Activated CD4-positive, alpha-beta memory T cell treated with anti-CD3 and anti-CD28 coated beads, Interleukin-2, amount 10 ng/mL, durations not matched to agents 7 days and 5 days (primary cell): ENCODE data around the gene ZNF181. TPM values are rescaled to one million over a fixed set of nuclear protein-coding genes. Genes with fewer than 3 reads are reported as not detected.
A peak's percentile ranks its signal among the peaks of the same experiment; 100 is the strongest.

Experiments used
- CTCF ChIA-PET: fragments of 350-600 bp; sonication (Branson Sonifier 250); formaldehyde crosslinking; loops from one replicate; lab custom pipeline; 2021; ENCODE audit warnings: antibody characterized with exemption, inconsistent platforms; lab: Charles Lee
- POLR2A ChIA-PET: fragments of 350-600 bp; sonication (Branson Sonifier 250); formaldehyde crosslinking; loops from one replicate; lab custom pipeline; 2021; ENCODE audit warnings: antibody characterized with exemption; lab: Charles Lee
- DNase-seq: peaks from one replicate; pipeline ENCODE4 v3.0.0-alpha.2; 2020
- H3K27ac Mint-ChIP-seq: one replicate; pipeline ENCODE4 v1.8.0; 2021; ENCODE audit warnings: mild to moderate bottlenecking, mixed read lengths
- H3K27me3 Mint-ChIP-seq: one replicate; pipeline ENCODE4 v1.8.0; 2021; ENCODE audit warnings: mixed read lengths
- H3K36me3 Mint-ChIP-seq: one replicate; pipeline ENCODE4 v1.8.0; 2021; ENCODE audit warnings: low read depth, mixed read lengths
- H3K4me1 Mint-ChIP-seq: one replicate; pipeline ENCODE4 v1.8.0; 2021; ENCODE audit warnings: mixed read lengths
- H3K4me3 Mint-ChIP-seq: one replicate; pipeline ENCODE4 v1.8.0; 2021; ENCODE audit warnings: mild to moderate bottlenecking, mixed read lengths
- H3K9me3 Mint-ChIP-seq: one replicate; pipeline ENCODE4 v1.8.0; 2021; ENCODE audit warnings: mixed read lengths
- total RNA-seq, 2 experiments: library from RNA; stranded (reverse); gene quantifications; one replicate each; pipeline ENCODE4 v1.2.3, GENCODE V29; 2021

Gene ZNF181
- total RNA-seq, 2 experiments from 2014 or later, result 4.2 to 4.7 TPM

GRCh38 chr19:34725400-34725799 lies 8.6 kb upstream of the ZNF181 start:
- DNase-seq, result no peak
- CTCF ChIA-PET, result no interaction called here
- Mint-ChIP-seq H3K4me3 (no peak overlapping the region), H3K27me3 (peaks cover 5% of the 10 kb centered on the region), H3K27ac (no peak overlapping the region), H3K36me3 (no peaks in the 10 kb centered on the region), H3K9me3 (no peaks in the 10 kb centered on the region), H3K4me1 (no peaks in the 10 kb centered on the region)
- POLR2A ChIA-PET, result no interaction called here

DNA sequence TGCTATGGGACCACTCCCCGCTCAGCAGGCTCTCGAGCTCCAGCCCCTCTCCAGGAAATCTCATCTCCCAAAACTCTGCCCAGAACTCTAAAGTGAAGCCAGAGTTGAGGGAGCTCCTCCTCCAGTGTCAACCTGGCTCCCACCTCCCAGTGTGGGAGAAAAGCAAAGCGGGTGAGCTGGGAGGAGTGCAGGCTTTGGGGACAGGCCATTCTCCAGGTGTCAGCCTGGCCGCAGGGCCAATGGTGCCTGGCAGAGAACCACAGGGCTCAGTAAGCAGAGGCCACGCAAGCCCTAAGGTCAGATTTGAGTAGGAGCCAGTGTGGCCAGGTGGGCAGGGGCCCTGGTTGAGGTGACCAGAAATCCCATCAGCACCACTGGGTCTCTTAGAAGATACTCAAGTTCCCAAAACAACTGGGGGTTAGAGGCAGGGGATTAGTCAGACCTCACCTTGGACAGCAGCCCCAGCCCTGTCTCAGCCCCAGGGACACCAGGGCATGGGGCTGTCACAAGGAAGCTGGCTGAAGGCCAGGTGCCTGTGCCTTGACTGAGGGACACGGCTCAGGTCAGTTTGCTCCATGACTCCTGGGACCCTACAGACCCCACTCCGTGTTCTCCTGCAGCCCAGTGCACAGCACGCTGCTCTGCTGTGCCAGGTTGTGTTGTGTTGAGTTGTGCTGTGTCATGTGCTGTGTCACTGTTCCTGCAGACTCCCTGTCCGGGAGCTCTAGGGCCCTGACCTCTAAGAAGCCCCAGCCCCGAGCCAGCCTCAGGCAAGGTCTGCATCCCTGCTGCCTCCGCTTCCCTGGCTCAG lies 2.8 kb upstream of the ZNF181 start:
- H3K36me3 Mint-ChIP-seq, result peaks cover 12% of the 10 kb centered on the region
- ChIA-PET POLR2A (no interaction called here), CTCF (no interaction called here)
- H3K27ac Mint-ChIP-seq, result no peak overlapping the region
- peaks cover 26% of the 10 kb centered on the region for H3K4me1 Mint-ChIP-seq
- DNase-seq, result no peak
- H3K4me3 Mint-ChIP-seq, result peak overlapping the region; percentile 10
- peaks cover 3% of the 10 kb centered on the region for H3K27me3 Mint-ChIP-seq
- H3K9me3 Mint-ChIP-seq, result peaks cover 8% of the 10 kb centered on the region

GRCh38 chr19:34731964-34732363 lies 2.1 kb upstream of the ZNF181 start:
- Mint-ChIP-seq H3K4me3 (peak overlapping the region; percentile 10), H3K36me3 (peaks cover 12% of the 10 kb centered on the region), H3K9me3 (peaks cover 8% of the 10 kb centered on the region), H3K27ac (no peak overlapping the region), H3K27me3 (no peaks in the 10 kb centered on the region), H3K4me1 (peaks cover 26% of the 10 kb centered on the region)
- POLR2A ChIA-PET, result interaction anchor here (1.9 kb wide), 1 partner anchor 54 kb away, joined by 21 read pairs; the partner anchor contains the start of genes SCGB2B2 and ZNF302
- CTCF ChIA-PET, result no interaction called here
- no peak for DNase-seq

GRCh38 chr19:34732612-34733211 lies 1.3 kb upstream of the ZNF181 start:
- ChIA-PET POLR2A (interaction anchor here (0.7 to 1.9 kb wide), 2 partner anchors 40 to 55 kb away, joined by 3 to 21 read pairs; partner anchors contain the start of genes SCGB2B2 and ZNF302), CTCF (interaction anchor here (2.5 kb wide), 1 partner anchor 55 kb away, joined by 11 read pairs; the partner anchor contains the start of genes SCGB2B2 and ZNF302)
- Mint-ChIP-seq H3K4me3 (no peak overlapping the region), H3K4me1 (peaks cover 26% of the 10 kb centered on the region), H3K9me3 (peaks cover 8% of the 10 kb centered on the region), H3K27me3 (no peaks in the 10 kb centered on the region), H3K36me3 (peaks cover 12% of the 10 kb centered on the region), H3K27ac (no peak overlapping the region)
- no peak for DNase-seq

DNA sequence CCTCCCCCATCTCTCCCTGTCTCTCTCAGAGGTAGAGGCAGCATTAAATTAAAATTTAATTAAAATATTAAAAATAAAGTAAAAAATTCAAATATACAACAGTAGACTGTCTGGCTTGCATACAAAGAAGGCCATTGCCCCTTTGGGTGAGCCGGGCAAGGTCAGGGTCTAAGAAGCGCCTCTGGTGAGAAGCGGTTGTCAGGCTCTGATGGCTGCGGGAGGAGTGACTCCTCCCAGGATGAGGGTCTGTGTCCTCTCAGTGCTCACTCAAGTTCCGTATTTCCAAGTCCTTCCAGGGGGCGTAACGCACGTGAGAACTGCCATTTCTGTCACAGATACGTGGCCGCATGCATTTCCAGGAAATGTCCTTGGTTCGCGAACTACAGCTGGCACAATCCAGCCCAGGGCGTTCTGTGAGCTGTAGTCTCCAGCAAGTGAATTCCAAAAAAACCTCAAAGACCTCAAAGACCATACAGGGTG lies 737 bp upstream of the ZNF181 start:
- peaks cover 26% of the 10 kb centered on the region for H3K4me1 Mint-ChIP-seq
- CTCF ChIA-PET, result interaction anchor here (1.6 to 2.5 kb wide), 2 partner anchors 21 to 56 kb away, joined by 3 to 11 read pairs; partner anchors contain the start of genes SCGB2B2 and ZNF302
- H3K4me3 Mint-ChIP-seq, result peak overlapping the region; percentile 89

GRCh38 chr19:34734537-34735103 lies 577 bp downstream of the ZNF181 start:
- peaks cover 18% of the 10 kb centered on the region for H3K9me3 Mint-ChIP-seq
- DNase-seq, result no peak
- ChIA-PET CTCF (interaction anchor here (1.6 to 2.5 kb wide), 2 partner anchors 22 to 57 kb away, joined by 3 to 11 read pairs; partner anchors contain the start of genes SCGB2B2 and ZNF302), POLR2A (interaction anchor here (1.1 kb wide), 1 partner anchor 265 kb away, joined by 3 read pairs; the partner anchor contains the start of gene GRAMD1A)
- peaks cover 25% of the 10 kb centered on the region for H3K36me3 Mint-ChIP-seq
- no peaks in the 10 kb centered on the region for H3K27me3 Mint-ChIP-seq
- peak overlapping the region; percentile 89 for H3K4me3 Mint-ChIP-seq
- peaks cover 26% of the 10 kb centered on the region for H3K4me1 Mint-ChIP-seq
- peak overlapping the region; percentile 90 for H3K27ac Mint-ChIP-seq

More for the DNA sequence above, 737 bp upstream of the ZNF181 start:
- no peaks in the 10 kb centered on the region for H3K27me3 Mint-ChIP-seq
- H3K36me3 Mint-ChIP-seq, result peaks cover 15% of the 10 kb centered on the region
- peaks cover 11% of the 10 kb centered on the region for H3K9me3 Mint-ChIP-seq
- peak overlapping the region; percentile 90 for H3K27ac Mint-ChIP-seq
- POLR2A ChIA-PET, result interaction anchor here (0.7 to 1.9 kb wide), 2 partner anchors 39 to 56 kb away, joined by 3 to 21 read pairs; partner anchors contain the start of genes SCGB2B2 and ZNF302
- no peak for DNase-seq

DNA sequence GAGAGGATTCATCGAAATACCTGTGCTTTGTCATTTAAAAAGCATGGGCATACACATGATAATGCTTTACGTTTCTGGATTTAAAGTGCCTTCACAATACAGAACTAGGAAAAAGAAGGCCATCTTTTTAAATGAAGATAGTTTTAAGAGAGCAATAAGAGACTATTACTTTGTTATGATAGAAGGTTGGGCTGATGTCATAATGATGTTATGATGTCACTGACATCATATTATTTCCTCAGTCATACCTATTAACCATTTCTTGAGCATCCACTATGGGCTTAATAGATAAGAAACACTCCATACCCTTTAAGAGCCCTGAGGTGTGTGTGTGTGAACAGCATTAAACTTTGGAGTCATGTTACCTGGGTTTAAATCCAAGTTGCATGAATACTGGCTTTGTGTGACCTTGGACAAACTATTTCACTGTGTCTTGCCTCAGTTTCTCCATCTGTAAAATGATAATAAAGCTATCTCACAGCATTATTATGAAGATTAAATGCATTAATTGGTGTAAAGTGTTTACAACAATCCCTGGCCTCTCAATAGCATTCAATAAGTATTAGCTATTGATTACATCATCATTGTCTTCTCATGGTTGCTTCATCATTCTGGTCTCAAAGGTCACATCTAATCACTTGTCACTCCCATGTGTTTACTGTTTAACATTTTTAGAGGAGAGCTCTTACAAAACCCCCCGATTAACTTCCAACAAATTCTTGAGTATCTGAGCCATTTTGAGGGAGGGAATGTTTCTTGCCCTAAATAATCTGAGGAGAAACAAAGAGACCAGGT lies 11.1 kb downstream of the ZNF181 start:
- Mint-ChIP-seq H3K27ac (no peak overlapping the region), H3K4me1 (no peaks in the 10 kb centered on the region), H3K9me3 (peaks cover 75% of the 10 kb centered on the region), H3K27me3 (no peaks in the 10 kb centered on the region), H3K4me3 (no peak overlapping the region), H3K36me3 (peaks cover 17% of the 10 kb centered on the region)
- no peak for DNase-seq
- POLR2A ChIA-PET, result no interaction called here
- CTCF ChIA-PET, result no interaction called here

GRCh38 chr19:34757441-34757840 lies 23.4 kb downstream of the ZNF181 start:
- no peak overlapping the region for H3K27ac Mint-ChIP-seq
- H3K9me3 Mint-ChIP-seq, result peaks cover 70% of the 10 kb centered on the region
- no peak overlapping the region for H3K4me3 Mint-ChIP-seq
- peaks cover 34% of the 10 kb centered on the region for H3K36me3 Mint-ChIP-seq
- no peak for DNase-seq
- H3K4me1 Mint-ChIP-seq, result no peaks in the 10 kb centered on the region
- ChIA-PET POLR2A (no interaction called here), CTCF (no interaction called here)
- H3K27me3 Mint-ChIP-seq, result no peaks in the 10 kb centered on the region

GRCh38 chr19:34759218-34759917 lies 25.3 kb downstream of the ZNF181 start:
- H3K4me3 Mint-ChIP-seq, result no peak overlapping the region
- H3K9me3 Mint-ChIP-seq, result peaks cover 72% of the 10 kb centered on the region
- DNase-seq, result no peak
- no peaks in the 10 kb centered on the region for H3K27me3 Mint-ChIP-seq
- H3K27ac Mint-ChIP-seq, result no peak overlapping the region
- no peaks in the 10 kb centered on the region for H3K4me1 Mint-ChIP-seq
- peaks cover 42% of the 10 kb centered on the region for H3K36me3 Mint-ChIP-seq
- ChIA-PET CTCF (no interaction called here), POLR2A (no interaction called here)

GRCh38 chr19:34766386-34766785 lies 32.3 kb downstream of the ZNF181 start:
- CTCF ChIA-PET, result no interaction called here
- peaks cover 2% of the 10 kb centered on the region for H3K4me1 Mint-ChIP-seq
- no peak overlapping the region for H3K4me3 Mint-ChIP-seq
- no peaks in the 10 kb centered on the region for H3K27me3 Mint-ChIP-seq
- peaks cover 46% of the 10 kb centered on the region for H3K9me3 Mint-ChIP-seq
- no peak overlapping the region for H3K27ac Mint-ChIP-seq
- POLR2A ChIA-PET, result no interaction called here
- peaks cover 61% of the 10 kb centered on the region for H3K36me3 Mint-ChIP-seq
- DNase-seq, result no peak

GRCh38 chr19:34767951-34768350 lies 33.9 kb downstream of the ZNF181 start:
- H3K27me3 Mint-ChIP-seq, result no peaks in the 10 kb centered on the region
- ChIA-PET POLR2A (no interaction called here), CTCF (no interaction called here)
- peaks cover 64% of the 10 kb centered on the region for H3K36me3 Mint-ChIP-seq
- DNase-seq, result no peak
- H3K4me1 Mint-ChIP-seq, result peaks cover 12% of the 10 kb centered on the region
- no peak overlapping the region for H3K4me3 Mint-ChIP-seq
- H3K27ac Mint-ChIP-seq, result no peak overlapping the region
- H3K9me3 Mint-ChIP-seq, result peaks cover 38% of the 10 kb centered on the region
